ENCODE data around the gene BAIAP2.

BAIAP2 gene

GRCh38 chr17:81163051-81163695, 128.2 kb downstream of the BAIAP2 start:
- DNase-seq, result no peak

- DNase-seq, result no peak
These were observed 128.9 kb downstream of the BAIAP2 start for GRCh38 chr17:81163703-81164370.

- DNase-seq, result no peak
These were observed 129.7 kb downstream of the BAIAP2 start for GRCh38 chr17:81164371-81165245.

GRCh38 chr17:81165246-81166032, 130.5 kb downstream of the BAIAP2 start, which contains the start of gene PVALEF:
Gene PVALEF (plus strand): TSS chr17:81165507. CDS start chr17:81181227, 15,720 bp downstream.
- no peak for DNase-seq

GRCh38 chr17:81166033-81166492, 131.1 kb downstream of the BAIAP2 start, which contains the start of gene AATK:
Gene AATK (minus strand): TSS chr17:81166221. CDS start chr17:81165992, 229 bp downstream.
- no peak for DNase-seq

Data from CD4-positive, alpha-beta T cell treated with Interleukin-17A for 4 hours (primary cell).